ENCODE measurements around the gene WARS2.
"Not testable (repeated sequence)": the region's sequence is repeated elsewhere in the genome, so short reads cannot be mapped to it uniquely, and the experiment has no call there.

Gene WARS2

GRCh38 chr1:119136401-119136800, 4.1 kb downstream of the WARS2 start:
- DNase-seq = no peak

- DNase-seq = no peak
Observed at GRCh38 chr1:119133987-119134386, 6.5 kb downstream of the WARS2 start.

DNA sequence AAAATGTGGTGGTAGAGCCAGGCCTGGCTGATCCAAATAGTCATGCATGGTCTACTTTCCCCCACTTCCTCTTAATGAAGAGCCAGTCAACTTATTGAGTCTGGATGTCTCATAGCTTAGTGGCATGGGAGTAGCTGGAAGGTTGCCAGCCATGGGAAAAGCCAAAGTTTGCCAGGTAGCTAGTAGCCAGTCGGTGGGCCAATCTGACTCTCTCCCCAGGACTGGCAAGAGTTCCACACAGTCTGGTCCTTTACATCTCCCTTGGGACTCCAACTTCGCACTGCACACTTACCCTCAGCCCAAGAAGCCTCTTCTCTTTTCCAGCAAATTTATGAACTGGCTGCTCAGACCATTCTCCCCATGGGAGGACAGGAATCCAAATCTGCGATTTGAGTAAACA, 8.3 kb downstream of the WARS2 start:
- no peak for DNase-seq

DNA sequence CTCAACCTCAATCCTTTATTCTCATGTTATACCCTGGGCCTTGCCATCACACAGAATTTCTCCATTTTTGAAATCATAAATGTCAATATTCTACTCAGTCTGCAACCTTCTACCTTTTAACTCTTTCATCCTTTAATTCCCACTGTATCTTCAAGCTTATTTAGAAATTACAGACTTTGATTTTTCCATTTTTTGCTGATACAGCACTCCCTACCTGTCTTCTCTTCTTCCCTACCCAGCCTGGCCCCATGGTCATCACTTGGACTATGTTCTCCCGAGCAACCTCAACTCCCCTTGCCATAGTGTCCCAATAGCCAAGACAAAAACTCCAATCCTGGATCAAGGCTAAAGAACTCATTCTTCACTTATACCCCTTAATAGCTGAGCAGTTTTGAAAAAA, 14.6 kb downstream of the WARS2 start:
- DNase-seq = no peak

GRCh38 chr1:119124764-119125163, 15.7 kb downstream of the WARS2 start:
- no peak for DNase-seq

- DNase-seq = not testable (repeated sequence)
Observed at GRCh38 chr1:119121872-119122271, 18.6 kb downstream of the WARS2 start.

DNA sequence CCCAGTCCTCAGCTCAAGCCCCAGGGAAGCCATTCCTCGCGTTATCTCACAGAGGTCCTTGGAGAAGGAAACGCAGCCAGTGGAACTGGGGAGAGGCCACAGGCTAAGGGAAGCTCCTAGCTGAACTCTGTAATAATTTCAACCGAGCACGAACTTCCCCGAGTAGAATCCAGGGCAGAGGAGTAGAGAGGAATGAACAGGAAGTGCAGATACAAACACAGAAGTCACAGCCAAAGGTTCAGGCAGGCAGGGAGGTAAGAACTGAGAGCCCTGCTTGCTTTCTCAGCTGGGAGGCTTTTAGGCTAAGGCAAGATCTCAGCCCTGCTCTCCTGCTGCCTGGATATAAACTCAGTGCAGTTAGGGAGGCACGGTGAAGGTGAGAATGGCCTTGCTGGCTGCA, 23.7 kb downstream of the WARS2 start:
- no peak for DNase-seq

DNA sequence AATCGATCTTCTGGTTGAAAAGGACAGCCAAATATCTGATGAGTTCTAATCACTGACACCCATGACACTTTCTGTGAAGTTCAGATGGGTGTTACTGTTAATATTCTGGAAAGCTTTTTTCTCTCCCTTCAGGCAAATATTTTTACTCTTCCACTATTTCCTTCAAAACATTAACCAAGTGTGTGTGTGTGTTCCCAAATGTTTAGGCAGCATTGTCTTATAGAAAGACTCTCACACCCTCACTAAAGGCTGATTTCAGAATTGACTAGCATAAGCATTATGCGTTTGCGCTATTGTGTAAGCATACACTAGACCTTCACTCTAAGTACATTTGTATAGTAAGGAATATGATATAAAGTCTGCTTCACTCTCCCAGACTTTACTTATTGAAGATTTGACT, 24.7 kb downstream of the WARS2 start:
- no peak for DNase-seq

DNA sequence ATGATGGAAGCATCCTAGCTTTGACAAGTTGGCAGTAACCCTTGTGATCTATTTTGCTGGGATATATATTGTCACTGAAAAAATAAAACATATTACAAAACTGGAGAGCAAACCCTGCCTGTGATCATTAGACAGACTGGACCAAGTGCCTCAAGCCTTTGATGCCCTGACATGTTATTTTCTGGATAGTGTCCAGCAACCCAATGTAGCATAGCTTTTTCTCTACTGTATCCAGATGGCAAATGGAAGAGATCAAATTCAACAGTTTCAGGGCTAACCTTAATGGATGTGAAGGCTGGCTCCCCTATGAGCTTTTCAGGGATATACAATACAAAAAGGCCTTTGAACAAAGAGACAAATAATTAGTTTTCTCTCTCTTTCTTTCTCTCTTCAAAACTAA, 25.1 kb downstream of the WARS2 start:
- DNase-seq = no peak

DNA sequence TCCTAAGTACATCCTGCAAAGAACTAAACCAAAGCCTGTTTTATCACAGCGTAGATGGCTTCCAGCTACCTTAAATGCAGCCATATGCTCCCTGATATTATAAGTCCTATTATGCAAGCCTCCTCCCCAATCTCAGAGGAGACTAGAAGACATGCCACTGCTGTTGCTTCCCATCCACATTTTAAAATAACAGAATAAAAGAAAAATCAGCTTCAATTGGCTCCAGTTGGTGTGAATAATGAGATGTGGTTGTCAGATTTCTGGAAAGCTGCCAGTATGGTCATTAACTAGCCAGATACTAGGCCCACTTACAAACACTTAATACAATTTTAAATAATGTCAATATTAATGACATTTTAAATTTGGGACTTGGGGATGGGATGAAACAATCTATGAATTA, 25.7 kb downstream of the WARS2 start:
- no peak for DNase-seq

DNA sequence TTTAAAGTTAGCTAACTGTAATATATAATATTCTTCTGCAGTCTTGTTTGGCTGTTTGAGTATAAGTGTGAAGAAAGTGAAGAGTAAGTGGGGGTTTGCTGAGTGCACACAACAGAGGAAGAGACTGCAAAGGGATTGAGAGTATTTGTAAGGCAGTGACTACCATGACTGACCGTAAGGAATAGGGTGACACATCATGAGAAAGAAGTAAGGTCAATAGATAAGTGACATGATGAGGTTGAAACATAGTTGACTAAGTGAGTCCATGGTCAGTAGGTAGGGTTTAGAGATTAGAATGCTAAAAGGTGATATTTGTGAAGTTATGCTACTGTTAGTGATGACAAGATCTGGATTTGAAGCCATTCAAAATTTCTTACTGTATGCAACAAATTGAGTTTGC, 27.7 kb downstream of the WARS2 start:
- DNase-seq = no peak

GRCh38 chr1:119112244-119112643, 28.2 kb downstream of the WARS2 start:
- no peak for DNase-seq

GRCh38 chr1:119108988-119109387, 31.5 kb downstream of the WARS2 start:
- no peak for DNase-seq

DNA sequence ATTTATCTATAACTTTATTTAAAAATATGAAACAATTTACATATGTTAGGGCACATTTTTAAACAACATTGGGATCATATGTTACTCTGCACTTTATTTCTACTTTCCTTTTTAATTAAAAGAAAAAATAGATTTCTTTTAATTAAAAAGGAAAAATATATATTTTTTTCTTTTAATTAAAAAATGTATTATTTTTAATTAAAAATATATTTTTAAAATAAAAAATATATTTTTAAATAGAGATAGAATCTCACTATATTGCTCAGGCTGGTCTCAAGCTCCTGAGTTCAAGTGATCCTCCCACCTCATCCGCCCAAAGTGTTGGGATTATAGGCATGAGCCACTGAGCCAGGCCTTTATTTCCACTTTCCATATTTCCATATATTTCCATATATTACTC, 36.7 kb downstream of the WARS2 start:
- DNase-seq = no peak

GRCh38 chr1:119102051-119102450, 38.4 kb downstream of the WARS2 start:
- DNase-seq = no peak

GRCh38 chr1:119101563-119101962, 38.9 kb downstream of the WARS2 start:
- no peak for DNase-seq

GRCh38 chr1:119099775-119100174, 40.7 kb downstream of the WARS2 start:
- DNase-seq = no peak

- DNase-seq = no peak
Observed at GRCh38 chr1:119097380-119097779, 43.1 kb downstream of the WARS2 start.

GRCh38 chr1:119093721-119094120, 46.7 kb downstream of the WARS2 start:
- no peak for DNase-seq

DNA sequence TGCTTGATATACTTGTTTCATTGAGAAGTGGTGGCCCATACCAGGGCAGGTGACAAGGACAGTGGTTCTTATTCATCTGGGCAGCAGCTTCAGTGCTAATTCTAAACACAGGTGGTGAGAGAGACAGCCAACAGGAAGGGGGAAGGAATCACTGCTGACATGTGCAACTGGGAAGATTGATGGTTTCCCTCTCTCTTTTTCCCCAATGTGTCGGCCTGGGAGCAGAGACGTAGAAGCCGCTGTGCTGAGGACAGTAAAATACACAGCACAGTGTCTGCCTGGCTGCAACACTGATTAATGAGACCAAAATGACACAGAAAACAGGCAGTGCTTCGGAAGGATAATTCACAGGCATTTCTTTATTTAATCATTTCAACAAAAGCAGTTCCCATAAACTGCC, 48.8 kb downstream of the WARS2 start:
- DNase-seq = no peak

DNA sequence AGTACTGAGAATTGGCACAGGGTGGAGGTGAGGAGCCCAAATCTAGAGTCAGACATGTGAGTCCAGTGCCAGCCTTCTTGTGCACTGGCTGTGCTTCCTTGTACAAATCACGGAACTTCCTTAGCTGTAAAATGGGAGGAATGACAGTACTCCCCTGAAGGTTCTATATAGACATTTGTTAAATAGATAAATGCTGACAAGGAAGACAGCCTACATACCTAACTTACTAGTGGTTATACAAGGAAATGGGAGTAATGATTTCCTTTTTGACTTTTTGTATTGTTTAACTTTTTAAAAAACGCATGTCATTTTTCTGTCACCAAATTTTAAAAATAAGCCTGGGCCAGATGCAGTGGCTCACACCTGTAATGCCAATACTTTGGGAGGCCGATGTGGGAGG, 50.2 kb downstream of the WARS2 start:
- no peak for DNase-seq

GRCh38 chr1:119086830-119087229, 53.6 kb downstream of the WARS2 start:
- no peak for DNase-seq

- DNase-seq = no peak
Observed at GRCh38 chr1:119084798-119085197, 55.7 kb downstream of the WARS2 start.

- no peak for DNase-seq
Observed at GRCh38 chr1:119083980-119084379, 56.5 kb downstream of the WARS2 start.

DNA sequence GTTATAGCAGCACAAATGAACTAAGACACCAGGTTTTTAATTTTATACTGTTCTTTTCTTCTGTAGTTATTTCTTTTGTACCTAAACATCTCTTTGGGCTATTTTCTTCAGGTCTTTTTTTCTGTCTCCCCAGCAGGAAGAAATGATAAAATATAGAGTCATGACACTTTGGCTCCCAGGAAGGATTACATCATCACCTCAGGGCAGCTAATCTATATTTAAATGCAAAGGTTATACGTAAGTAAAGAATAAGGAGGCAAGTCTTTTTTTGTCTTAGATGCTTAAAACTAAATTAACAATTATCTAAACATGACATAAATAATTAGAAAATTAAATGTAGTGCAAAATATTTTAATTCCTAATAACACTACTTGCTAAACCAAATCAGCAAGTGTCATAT, 57.0 kb downstream of the WARS2 start:
- no peak for DNase-seq

- DNase-seq = no peak
Observed at GRCh38 chr1:119081700-119082099, 58.8 kb downstream of the WARS2 start.

Data from CD4-positive, alpha-beta T cell treated with Interleukin-4 for 1 hour (primary cell).